Glutamatergic neuron (in vitro differentiated cells): Measurements from ENCODE around the gene BCAR1. TPM values are rescaled to one million over a fixed set of nuclear protein-coding genes. Genes with fewer than 3 reads are reported as not detected.

Experiments
- total RNA-seq: library from RNA; stranded (reverse); fragmentation: NEBNext Ultra II Directional; extraction: Animal tissue kit (Norgen Biotek cat#: 25700); gene quantifications from one replicate; pipeline ENCODE4 v1.2.1, GENCODE V29; 2021; ENCODE audit not compliant: unreplicated experiment

BCAR1 gene
- total RNA-seq, 1 donor from 2014 or later, result 212 TPM

Other genes starting within 250 kb of the BCAR1 start
- not detected for gene LDHD, start 134.8 kb downstream of the BCAR1 start, total RNA-seq
- 16.1 TPM for gene ZFP1, start 103.1 kb downstream of the BCAR1 start, total RNA-seq
- not detected for gene CTRB2, start 44.5 kb downstream of the BCAR1 start, total RNA-seq
- not detected for gene CTRB1, start 32.6 kb downstream of the BCAR1 start, total RNA-seq
- gene CFDP1, start 181.9 kb upstream of the BCAR1 start, total RNA-seq, result 60.1 TPM
- 30.6 TPM for gene TMEM170A, start 213.1 kb upstream of the BCAR1 start, total RNA-seq
- 4.0 TPM for gene CHST6, start 243.8 kb upstream of the BCAR1 start, total RNA-seq